NCI-H2107 treated with DMSO at 0.1 percent for 48 hours (cell line): ENCODE measurements around the gene SREK1IP1.

ENCODE experiments used
- DNase-seq: peaks from one replicate; lab custom pipeline; 2025; ENCODE audit not compliant: unreplicated experiment; lab: John Stamatoyannopoulos, UW

SREK1IP1 gene

GRCh38 chr5:64688391-64688790 lies 80.1 kb downstream of the SREK1IP1 start:
- no peak for DNase-seq

GRCh38 chr5:64685866-64686265 lies 82.6 kb downstream of the SREK1IP1 start:
- no peak for DNase-seq

GRCh38 chr5:64682608-64683007 lies 85.9 kb downstream of the SREK1IP1 start:
- no peak for DNase-seq

- DNase-seq: no peak
Measured at GRCh38 chr5:64680289-64680688, 88.2 kb downstream of the SREK1IP1 start.

- DNase-seq: no peak
Measured at GRCh38 chr5:64678374-64678773, 90.1 kb downstream of the SREK1IP1 start.

- DNase-seq: no peak
Measured at GRCh38 chr5:64671678-64672077, 96.8 kb downstream of the SREK1IP1 start.

- no peak for DNase-seq
Measured at GRCh38 chr5:64670277-64670676, 98.2 kb downstream of the SREK1IP1 start.
